Epithelial cell of proximal tubule (primary cell): ENCODE measurements around the gene SCFD2. TPM values are rescaled to one million over a fixed set of nuclear protein-coding genes. Genes with fewer than 3 reads are reported as not detected.
"Not testable (repeated sequence)": the region's sequence is repeated elsewhere in the genome, so short reads cannot be mapped to it uniquely, and the experiment has no call there.

Source experiments
- DNase-seq: peaks from one replicate; pipeline ENCODE4 v3.0.0-alpha.2; 2011; ENCODE audit warnings: low read depth
- H3K4me3 ChIP-seq: 2 replicates; pipeline ENCODE4 v1.5.1; 2011; ENCODE audit warnings: low read depth, mild to moderate bottlenecking, low read length
- CTCF ChIP-seq: conservative IDR thresholded peaks from 2 replicates; pipeline ENCODE4 v1.5.1; 2012; ENCODE audit warnings: low read depth, mild to moderate bottlenecking, low read length
- total RNA-seq: library from RNA; depleted of rRNA; stranded (reverse); fragments of >200 nt; gene quantifications from 2 replicates; pipeline ENCODE4 v1.2.3, GENCODE V29; 2015

The SCFD2 gene
- total RNA-seq, 1 donor from 2014 or later = 8.9 TPM

DNA sequence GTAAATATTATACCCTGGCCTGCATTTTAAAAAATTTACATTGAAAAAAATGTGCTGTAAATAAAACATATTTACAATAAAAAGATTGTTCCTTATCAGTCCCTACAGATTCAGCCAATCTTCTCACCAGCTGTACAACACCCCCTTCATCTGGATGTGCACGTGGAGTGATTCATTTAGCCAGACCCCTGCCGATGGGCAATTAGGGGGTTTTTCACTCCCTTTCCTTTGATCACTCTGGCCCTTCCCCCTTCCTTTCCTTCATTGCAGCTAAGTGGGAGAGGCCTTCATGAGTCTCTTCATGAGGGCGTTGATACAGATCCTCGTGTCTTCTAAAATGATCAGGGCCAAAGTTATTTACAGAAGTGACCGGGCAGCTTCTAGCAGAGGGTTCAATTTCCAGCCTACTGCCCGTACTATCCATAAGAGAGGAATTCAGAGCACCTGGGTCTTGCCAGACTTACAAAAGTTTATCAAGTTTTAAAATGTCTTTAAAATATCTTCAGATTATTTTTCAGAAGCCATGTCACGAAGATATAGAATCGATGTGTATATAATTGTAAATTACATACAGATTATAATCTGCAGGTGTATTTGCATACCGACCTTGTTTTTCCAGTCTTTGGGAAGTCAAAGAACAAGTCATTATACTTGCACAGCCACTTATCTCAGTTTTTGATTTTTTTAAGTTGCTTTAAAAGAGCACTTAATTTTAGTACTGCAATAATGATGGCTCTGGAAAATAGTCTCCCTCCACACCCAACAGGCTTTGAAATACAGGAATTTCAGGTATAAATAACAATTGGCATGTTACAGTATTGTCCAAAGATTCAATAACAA, 525.1 kb downstream of the SCFD2 start:
- H3K4me3 ChIP-seq = no peak overlapping the region
- TF ChIP-seq CTCF = no peak
- no peak for DNase-seq

DNA sequence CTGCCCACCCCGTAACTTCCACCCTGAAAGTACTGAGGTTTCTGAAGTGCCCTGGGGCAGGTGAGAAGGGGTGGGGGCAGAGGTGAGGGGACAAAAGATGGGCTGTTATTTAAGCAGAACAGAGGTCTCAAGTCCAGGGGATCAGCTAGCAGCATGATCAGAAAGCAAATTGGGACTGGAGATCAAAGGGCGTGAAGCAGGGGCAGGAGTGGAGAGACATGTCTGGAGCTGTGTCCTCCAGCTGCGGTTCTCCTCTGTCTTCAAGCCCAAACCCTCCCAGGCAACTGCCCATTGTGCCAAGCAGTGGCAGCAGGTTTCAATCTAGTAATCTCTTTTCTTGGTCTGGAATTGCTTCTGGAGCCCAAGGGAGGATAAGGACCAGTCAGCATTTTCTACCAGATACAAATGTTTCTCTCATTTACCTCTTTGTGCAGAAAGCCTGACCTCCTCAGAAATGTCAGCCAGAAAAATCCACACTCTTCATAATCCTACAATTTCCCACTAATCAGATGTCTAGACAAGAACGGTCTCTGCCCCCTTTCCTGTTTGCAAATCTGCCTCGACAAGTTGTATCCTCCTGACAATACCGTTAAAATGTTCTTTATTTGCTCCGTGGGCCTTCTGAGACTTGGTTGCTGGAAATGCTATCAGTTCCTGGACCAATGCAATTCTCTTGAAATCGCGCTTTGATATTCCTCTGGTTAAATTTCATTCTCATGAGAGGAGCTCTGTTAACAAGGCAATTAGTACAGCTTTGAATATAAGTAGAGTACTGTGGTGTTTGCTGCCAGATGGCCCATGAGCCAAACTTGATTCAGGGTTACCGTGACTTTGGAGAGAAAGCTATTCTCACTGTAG, 526.9 kb downstream of the SCFD2 start:
- TF ChIP-seq CTCF = no peak
- H3K4me3 ChIP-seq = no peak overlapping the region
- no peak for DNase-seq

- DNase-seq = peak; percentile 29
- no peak overlapping the region for H3K4me3 ChIP-seq
- no peak for TF ChIP-seq CTCF
Observed at GRCh38 chr4:52837716-52838558, 527.9 kb downstream of the SCFD2 start.

GRCh38 chr4:52836678-52837077, 529.2 kb downstream of the SCFD2 start:
- TF ChIP-seq CTCF = no peak
- no peak for DNase-seq
- no peak overlapping the region for H3K4me3 ChIP-seq

GRCh38 chr4:52836120-52836519, 529.7 kb downstream of the SCFD2 start:
- no peak overlapping the region for H3K4me3 ChIP-seq
- TF ChIP-seq CTCF = no peak
- DNase-seq = no peak

- not testable (repeated sequence) for H3K4me3 ChIP-seq, DNase-seq
Observed at GRCh38 chr4:52834641-52835456, 531.0 kb downstream of the SCFD2 start.
